Testis (tissue), 3 donors: ENCODE measurements around the gene PRKAG2. TPM values are rescaled to one million over a fixed set of nuclear protein-coding genes. Genes with fewer than 3 reads are reported as not detected.

Experiments used
- DNase-seq: peaks from one replicate; pipeline ENCODE4 v3.0.0-alpha.2; 2019
- H3K27ac ChIP-seq, 2 donors: fragments of 200-600 bp; sonication (generic); one replicate each; pipeline ENCODE4 v1.5.1; 2019
- H3K27me3 ChIP-seq: fragments of 200-600 bp; sonication (generic); one replicate; pipeline ENCODE4 v1.5.1; 2019
- H3K36me3 ChIP-seq: fragments of 200-600 bp; sonication (generic); one replicate; pipeline ENCODE4 v1.5.1; 2017; ENCODE audit warnings: low read depth; ENCODE audit errors: missing control alignments
- H3K4me1 ChIP-seq: fragments of 200-600 bp; sonication (generic); one replicate; pipeline ENCODE4 v1.5.1; 2019
- H3K4me3 ChIP-seq, 2 donors: fragments of 200-600 bp; sonication (generic); one replicate each; pipeline ENCODE4 v1.5.1; 2017 to 2019
- H3K9me3 ChIP-seq: fragments of 200-600 bp; sonication (generic); one replicate; pipeline ENCODE4 v1.5.1; 2017
- CTCF ChIP-seq, 3 experiments: fragments of 450-650 bp in 2 of 3; fragments of 200-600 bp in 1 of 3; sonication (generic) in 1 of 3; IDR thresholded peaks; one replicate each; pipeline ENCODE4 v1.5.1; 2016 to 2019; ENCODE audit warnings: antibody characterized with exemption in 3 of 3, mild to moderate bottlenecking in 2 of 3, moderate library complexity in 1 of 3
- POLR2A ChIP-seq: fragments of 450-650 bp; IDR thresholded peaks from one replicate; pipeline ENCODE4 v1.6.1; 2017; ENCODE audit warnings: antibody characterized with exemption, mild to moderate bottlenecking, moderate library complexity
- WGBS, 2 donors: methylation state at CpG; one replicate each; pipeline ENCODE4 v1.1.5; 2018; 5-methylcytosine and 5-hydroxymethylcytosine counted together
- intact Hi-C: fragments of 100-400 bp; cut with DNase I; formaldehyde crosslinking; loops from one replicate; pipeline ENCODE4 v1.15.1; 2023; ENCODE audit warnings: low total_unique reads
- polyA plus RNA-seq: library from polyadenylated mRNA; stranded (reverse); fragments of 350-450 nt; fragmentation: Illumina TruSeq; extraction: RNeasy Lipid Tissue Mini Kit (QIAGEN cat#74804); gene quantifications from one replicate; pipeline ENCODE4 v1.2.3, GENCODE V29; 2014; ENCODE audit warnings: low read depth, low replicate concordance; ENCODE audit not compliant: insufficient read depth
- total RNA-seq, 2 donors: library from RNA; depleted of rRNA; stranded (reverse); fragments of >200 nt; gene quantifications; one replicate each; pipeline ENCODE4 v1.2.3, GENCODE V29; 2016

Gene PRKAG2
- total and polyA plus RNA-seq, 3 donors from 2014 or later: 27.9 to 28.7 (median 28.6) TPM

GRCh38 chr7:151702961-151703360 lies 174.0 kb downstream of the PRKAG2 start:
- H3K36me3 ChIP-seq: no peaks in the 10 kb centered on the region
- H3K4me1 ChIP-seq: peaks cover 11% of the 10 kb centered on the region
- no peak overlapping the region for H3K4me3 ChIP-seq
- DNase-seq: no peak
- H3K9me3 ChIP-seq: no peaks in the 10 kb centered on the region
- intact Hi-C loops: no loop called here
- no peak overlapping the region for H3K27ac ChIP-seq
- TF ChIP-seq CTCF (IDR thresholded peaks at IDR 0.05): no peak
- no peaks in the 10 kb centered on the region for H3K27me3 ChIP-seq
- WGBS, 2 donors: 92 to 95% methylated on average over 9 of the region's 9 CpGs

GRCh38 chr7:151700586-151701165 lies 176.2 kb downstream of the PRKAG2 start:
- no peaks in the 10 kb centered on the region for H3K36me3 ChIP-seq
- no peaks in the 10 kb centered on the region for H3K9me3 ChIP-seq
- DNase-seq: no peak
- 80 to 92% methylated on average over 1 to 13 of the region's 13 CpGs for WGBS, 2 donors
- no peak overlapping the region for H3K4me3 ChIP-seq
- intact Hi-C loops: no loop called here
- TF ChIP-seq POLR2A: no peak
- peaks cover 4% of the 10 kb centered on the region for H3K4me1 ChIP-seq
- H3K27ac ChIP-seq: no peak overlapping the region
- H3K27me3 ChIP-seq: no peaks in the 10 kb centered on the region

- TF ChIP-seq CTCF (IDR thresholded peaks at IDR 0.05) (no peak), POLR2A (no peak)
- no peak for DNase-seq
- no peak overlapping the region for H3K4me3 ChIP-seq
- intact Hi-C loops: no loop called here
- H3K36me3 ChIP-seq: no peaks in the 10 kb centered on the region
- no peaks in the 10 kb centered on the region for H3K4me1 ChIP-seq
- no peaks in the 10 kb centered on the region for H3K9me3 ChIP-seq
- no peaks in the 10 kb centered on the region for H3K27me3 ChIP-seq
- H3K27ac ChIP-seq: no peak overlapping the region
- 89 to 95% methylated on average over 10 of the region's 10 CpGs for WGBS, 2 donors
These were observed 177.0 kb downstream of the PRKAG2 start for GRCh38 chr7:151699928-151700319.

GRCh38 chr7:151699147-151699927 lies 177.6 kb downstream of the PRKAG2 start:
- no peak overlapping the region for H3K27ac ChIP-seq
- H3K27me3 ChIP-seq: no peaks in the 10 kb centered on the region
- WGBS, 2 donors: 68 to 77% methylated on average over 16 of the region's 16 CpGs
- intact Hi-C loops: no loop called here
- no peaks in the 10 kb centered on the region for H3K9me3 ChIP-seq
- no peak overlapping the region for H3K4me3 ChIP-seq
- no peaks in the 10 kb centered on the region for H3K36me3 ChIP-seq
- no peaks in the 10 kb centered on the region for H3K4me1 ChIP-seq
- TF ChIP-seq POLR2A: no peak
- no peak for TF ChIP-seq CTCF (IDR thresholded peaks at IDR 0.05)
- DNase-seq: no peak

- H3K9me3 ChIP-seq: no peaks in the 10 kb centered on the region
- 43 to 95% methylated on average over 1 to 5 of the region's 5 CpGs for WGBS, 2 donors
- H3K4me3 ChIP-seq: no peak overlapping the region
- no peaks in the 10 kb centered on the region for H3K4me1 ChIP-seq
- no peaks in the 10 kb centered on the region for H3K27me3 ChIP-seq
- TF ChIP-seq POLR2A (no peak), CTCF (IDR thresholded peaks at IDR 0.05) (no peak)
- H3K27ac ChIP-seq: no peak overlapping the region
- intact Hi-C loops: no loop called here
- H3K36me3 ChIP-seq: no peaks in the 10 kb centered on the region
- no peak for DNase-seq
These were observed 179.0 kb downstream of the PRKAG2 start for GRCh38 chr7:151697942-151698341.
